Lower leg skin (tissue), 4 donors: ENCODE data around the gene IQGAP3. TPM values are rescaled to one million over a fixed set of nuclear protein-coding genes. Genes with fewer than 3 reads are reported as not detected.

ENCODE experiments used
- DNase-seq, 2 donors: peaks; one replicate each; pipeline ENCODE4 v3.0.0-alpha.2; 2019; ENCODE audit warnings: low spot score in 2 of 2
- H3K4me3 ChIP-seq: fragments of 200-600 bp; sonication (generic); 2 replicates; pipeline ENCODE4 v1.5.1; 2017; ENCODE audit warnings: mild to moderate bottlenecking, low read depth; ENCODE audit not compliant: poor library complexity, severe bottlenecking
- CTCF ChIP-seq, 3 donors: fragments of 450-650 bp; IDR thresholded peaks; one replicate each; pipeline ENCODE4 v1.5.1; 2016; ENCODE audit warnings: antibody characterized with exemption in 3 of 3, mild to moderate bottlenecking in 3 of 3, moderate library complexity in 2 of 3
- POLR2A ChIP-seq, 2 donors: fragments of 450-650 bp; IDR thresholded peaks; one replicate each; pipeline ENCODE4 v1.6.1; 2016 to 2017; ENCODE audit warnings: antibody characterized with exemption in 2 of 2, mild to moderate bottlenecking in 1 of 2, moderate library complexity in 1 of 2
- WGBS, 2 donors: methylation state at CpG; one replicate each; pipeline ENCODE4 v1.1.5; 2018; 5-methylcytosine and 5-hydroxymethylcytosine counted together
- intact Hi-C: fragments of 100-400 bp; cut with DNase I; formaldehyde crosslinking; loops from one replicate; pipeline ENCODE4 v1.15.0; 2023; ENCODE audit warnings: low total_unique reads
- total RNA-seq, 4 donors: library from RNA; depleted of rRNA; stranded (reverse); fragments of >200 nt; gene quantifications; one replicate each; pipeline ENCODE4 v1.1.0, GENCODE V29; 2016

Gene IQGAP3
- total RNA-seq, 4 donors from 2014 or later, result 0.98 to 3.0 (median 2.1) TPM

- H3K4me3 ChIP-seq, result peak overlapping the region; percentile 100
- intact Hi-C loops, result no loop called here
- 12% methylated on average over 12 of the region's 12 CpGs for WGBS, 2 donors
- TF ChIP-seq POLR2A (IDR thresholded peaks at IDR 0.05) (no peak), CTCF (IDR thresholded peaks at IDR 0.05) (no peak)
- DNase-seq, result no peak
These were observed 73.8 kb downstream of the IQGAP3 start for GRCh38 chr1:156498432-156499193.

GRCh38 chr1:156497743-156498431, 74.5 kb downstream of the IQGAP3 start:
- no peak for DNase-seq
- intact Hi-C loops, result no loop called here
- TF ChIP-seq POLR2A (IDR thresholded peaks at IDR 0.05), result no peak
- no peak for TF ChIP-seq CTCF (IDR thresholded peaks at IDR 0.05)
- WGBS, 2 donors, result 45 to 57% methylated on average over 5 of the region's 5 CpGs
- H3K4me3 ChIP-seq, result no peak overlapping the region

DNA sequence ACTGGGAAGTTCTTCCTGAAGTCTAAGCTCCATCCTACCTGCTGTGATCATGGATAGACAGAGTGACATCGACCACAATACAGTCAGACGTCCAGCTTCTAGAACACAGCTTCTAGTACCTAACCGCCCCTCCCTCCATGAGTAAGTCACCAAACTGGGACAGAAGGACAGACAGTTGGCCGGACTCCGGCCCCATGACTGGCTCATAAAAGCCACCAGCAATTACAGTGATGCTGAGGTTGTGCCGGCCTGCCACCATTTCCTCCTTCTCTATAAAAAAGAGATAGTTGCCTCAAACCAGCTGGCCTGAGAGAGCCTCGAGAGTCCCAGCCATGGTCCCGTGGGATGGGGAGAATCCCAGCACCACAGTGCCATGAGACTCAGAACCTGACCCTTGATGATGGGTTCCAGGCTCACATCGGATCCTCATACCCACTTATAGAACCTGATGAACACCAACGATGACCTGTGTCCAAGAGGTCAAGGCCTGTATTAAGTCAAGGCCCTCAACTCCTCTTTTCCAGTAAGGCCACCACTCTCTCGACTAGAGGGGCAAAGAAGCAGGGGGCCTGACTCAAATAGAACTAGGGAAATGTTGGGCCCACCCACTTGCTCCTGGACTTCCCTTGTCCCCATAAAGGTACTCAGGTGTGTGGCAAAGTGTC, 75.2 kb downstream of the IQGAP3 start:
- DNase-seq, result no peak
- TF ChIP-seq CTCF (IDR thresholded peaks at IDR 0.05), result no peak
- whole genome bisulfite sequencing, 2 donors, result 60 to 63% methylated on average over 11 of the region's 11 CpGs
- intact Hi-C loops, result no loop called here
- no peak overlapping the region for H3K4me3 ChIP-seq

- no peak overlapping the region for H3K4me3 ChIP-seq
- intact Hi-C loops, result no loop called here
- TF ChIP-seq POLR2A (IDR thresholded peaks at IDR 0.05) (no peak), CTCF (IDR thresholded peaks at IDR 0.05) (no peak)
- DNase-seq, result no peak
- 68 to 70% methylated on average over 10 of the region's 10 CpGs for whole genome bisulfite sequencing, 2 donors
These were observed 76.1 kb downstream of the IQGAP3 start for GRCh38 chr1:156496211-156496761.

GRCh38 chr1:156495401-156496140, 76.8 kb downstream of the IQGAP3 start:
- H3K4me3 ChIP-seq, result no peak overlapping the region
- TF ChIP-seq POLR2A (IDR thresholded peaks at IDR 0.05), result no peak
- TF ChIP-seq CTCF (IDR thresholded peaks at IDR 0.05), result no peak
- DNase-seq, result no peak
- intact Hi-C loops, result no loop called here
- WGBS, 2 donors, result 69 to 75% methylated on average over 9 of the region's 9 CpGs
